IPS DF 6.9 (cell line): ENCODE results near the gene TRAP1.
A peak's percentile ranks its signal among the peaks of the same experiment; 100 is the strongest.

Experiments used
- DNase-seq: peaks from one replicate; pipeline ENCODE4 v3.0.0-alpha.2; 2013; ENCODE audit warnings: low read depth, low spot score
- H3K27ac ChIP-seq: one replicate; pipeline ENCODE4 v1.5.1; 2013; ENCODE audit warnings: low read length, control low read depth
- H3K27me3 ChIP-seq: 2 replicates; pipeline ENCODE4 v1.6.1; 2013; ENCODE audit warnings: mild to moderate bottlenecking, low read length; ENCODE audit not compliant: control insufficient read depth, insufficient read depth
- H3K36me3 ChIP-seq: 2 replicates; pipeline ENCODE4 v1.6.1; 2013; ENCODE audit warnings: low read length; ENCODE audit not compliant: control insufficient read depth, insufficient read depth
- H3K4me1 ChIP-seq: 2 replicates; pipeline ENCODE4 v1.6.1; 2013; ENCODE audit warnings: low read length; ENCODE audit not compliant: control insufficient read depth, insufficient read depth
- H3K4me3 ChIP-seq: 2 replicates; pipeline ENCODE4 v1.5.1; 2013; ENCODE audit warnings: mild to moderate bottlenecking, low read length
- H3K9me3 ChIP-seq: 2 replicates; pipeline ENCODE4 v1.6.1; 2013; ENCODE audit warnings: low read length, inconsistent platforms; ENCODE audit not compliant: control insufficient read depth, insufficient read depth
- WGBS: extraction: QIAGEN DNeasy Blood & Tissue Kit; methylation state at CpG from one replicate; pipeline ENCODE4 v1.1.7; 2013; ENCODE audit warnings: mixed read lengths, missing lambda C conversion rate; ENCODE audit not compliant: insufficient read length, insufficient coverage; 5-methylcytosine and 5-hydroxymethylcytosine counted together

TRAP1 gene

GRCh38 chr16:3695610-3696369 is 21.5 kb downstream of the TRAP1 start:
- no CpG with 5 or more reads among the region's 19 CpGs for WGBS

GRCh38 chr16:3694051-3694450 is 23.3 kb downstream of the TRAP1 start:
- 0 out of 2 replicates have a peak, but pooled peaks cover 1% of the 10 kb centered on the region for H3K4me1 ChIP-seq
- H3K9me3 ChIP-seq = no peaks in the 10 kb centered on the region
- H3K4me3 ChIP-seq = no peak overlapping the region
- peaks cover 4% of the 10 kb centered on the region; the same call in 1 of the 2 replicates for H3K36me3 ChIP-seq
- H3K27me3 ChIP-seq = no peaks in the 10 kb centered on the region
- H3K27ac ChIP-seq = no peak overlapping the region
- DNase-seq = no peak
- WGBS = no CpG with 5 or more reads among the region's 9 CpGs

More at GRCh38 chr16:3695610-3696369, 21.5 kb downstream of the TRAP1 start:
- Histone ChIP-seq H3K4me3 (no peak overlapping the region), H3K4me1 (peaks cover 1% of the 10 kb centered on the region; the same call in 1 of the 2 replicates), H3K36me3 (peaks cover 2% of the 10 kb centered on the region; the same call in 1 of the 2 replicates), H3K9me3 (no peaks in the 10 kb centered on the region), H3K27me3 (no peaks in the 10 kb centered on the region), H3K27ac (no peak overlapping the region)
- DNase-seq = no peak

GRCh38 chr16:3691761-3692160 is 25.6 kb downstream of the TRAP1 start:
- DNase-seq = no peak
- no peaks in the 10 kb centered on the region for H3K27me3 ChIP-seq
- H3K4me1 ChIP-seq = 0 out of 2 replicates have a peak, but pooled peaks cover 1% of the 10 kb centered on the region
- no CpG with 5 or more reads among the region's 12 CpGs for WGBS
- H3K4me3 ChIP-seq = no peak overlapping the region
- no peaks in the 10 kb centered on the region for H3K9me3 ChIP-seq
- no peak overlapping the region for H3K27ac ChIP-seq
- H3K36me3 ChIP-seq = peaks cover 12% of the 10 kb centered on the region; the same call in 1 of the 2 replicates

GRCh38 chr16:3690980-3691720 is 26.2 kb downstream of the TRAP1 start:
- no CpG with 5 or more reads among the region's 19 CpGs for WGBS
- Histone ChIP-seq H3K9me3 (no peaks in the 10 kb centered on the region), H3K27me3 (no peaks in the 10 kb centered on the region), H3K27ac (no peak overlapping the region), H3K4me3 (no peak overlapping the region), H3K36me3 (peaks cover 12% of the 10 kb centered on the region; the same call in 1 of the 2 replicates), H3K4me1 (0 out of 2 replicates have a peak, but pooled peaks cover 1% of the 10 kb centered on the region)
- DNase-seq = no peak

GRCh38 chr16:3690470-3690928 is 26.8 kb downstream of the TRAP1 start:
- H3K36me3 ChIP-seq = peaks cover 16% of the 10 kb centered on the region; the same call in 1 of the 2 replicates
- no CpG with 5 or more reads among the region's 18 CpGs for WGBS

GRCh38 chr16:3689731-3690130 is 27.6 kb downstream of the TRAP1 start:
- H3K9me3 ChIP-seq = no peaks in the 10 kb centered on the region
- peaks cover 21% of the 10 kb centered on the region; the same call in 1 of the 2 replicates for H3K36me3 ChIP-seq
- no peak overlapping the region for H3K27ac ChIP-seq
- no peaks in the 10 kb centered on the region for H3K4me1 ChIP-seq
- no peak overlapping the region for H3K4me3 ChIP-seq
- H3K27me3 ChIP-seq = no peaks in the 10 kb centered on the region
- DNase-seq = no peak
- no CpG with 5 or more reads among the region's 7 CpGs for WGBS

More at GRCh38 chr16:3690470-3690928, 26.8 kb downstream of the TRAP1 start:
- no peaks in the 10 kb centered on the region for H3K9me3 ChIP-seq
- H3K27me3 ChIP-seq = no peaks in the 10 kb centered on the region
- no peaks in the 10 kb centered on the region for H3K4me1 ChIP-seq
- H3K4me3 ChIP-seq = no peak overlapping the region
- peak; percentile 50 for DNase-seq
- no peak overlapping the region for H3K27ac ChIP-seq

- H3K36me3 ChIP-seq = peaks cover 20% of the 10 kb centered on the region; the same call in 1 of the 2 replicates
- WGBS = 100% methylated on average over 1 of the region's 9 CpGs
Measured at GRCh38 chr16:3687792-3688191, 29.5 kb downstream of the TRAP1 start.

GRCh38 chr16:3687021-3687420 is 30.3 kb downstream of the TRAP1 start:
- H3K4me1 ChIP-seq = no peaks in the 10 kb centered on the region
- H3K9me3 ChIP-seq = no peaks in the 10 kb centered on the region
- H3K36me3 ChIP-seq = peaks cover 23% of the 10 kb centered on the region; the same call in 1 of the 2 replicates
- no peak overlapping the region for H3K27ac ChIP-seq
- no peak overlapping the region for H3K4me3 ChIP-seq
- no peak for DNase-seq
- no peaks in the 10 kb centered on the region for H3K27me3 ChIP-seq
- WGBS = no CpG with 5 or more reads among the region's 7 CpGs

More at GRCh38 chr16:3687792-3688191, 29.5 kb downstream of the TRAP1 start:
- Histone ChIP-seq H3K27ac (no peak overlapping the region), H3K9me3 (no peaks in the 10 kb centered on the region), H3K27me3 (no peaks in the 10 kb centered on the region), H3K4me3 (no peak overlapping the region), H3K4me1 (no peaks in the 10 kb centered on the region)
- no peak for DNase-seq

- Histone ChIP-seq H3K36me3 (peaks cover 32% of the 10 kb centered on the region), H3K9me3 (no peaks in the 10 kb centered on the region), H3K27ac (no peak overlapping the region), H3K4me3 (no peak overlapping the region), H3K4me1 (no peaks in the 10 kb centered on the region; the same call in 1 of the 2 replicates), H3K27me3 (no peaks in the 10 kb centered on the region)
- no peak for DNase-seq
- WGBS = no CpG with 5 or more reads among the region's 3 CpGs
Measured at GRCh38 chr16:3681206-3681605, 36.1 kb downstream of the TRAP1 start.

- no peak overlapping the region for H3K27ac ChIP-seq
- no CpG with 5 or more reads among the region's 11 CpGs for WGBS
- peaks cover 45% of the 10 kb centered on the region for H3K36me3 ChIP-seq
Measured at GRCh38 chr16:3677994-3678393, 39.3 kb downstream of the TRAP1 start.

More at GRCh38 chr16:3677994-3678393, 39.3 kb downstream of the TRAP1 start:
- Histone ChIP-seq H3K4me3 (no peak overlapping the region), H3K27me3 (no peaks in the 10 kb centered on the region), H3K4me1 (no peaks in the 10 kb centered on the region; the same call in 1 of the 2 replicates), H3K9me3 (no peaks in the 10 kb centered on the region)
- no peak for DNase-seq
